Neural progenitor cell (in vitro differentiated cells): ENCODE measurements around the gene TMEM119. TPM values are rescaled to one million over a fixed set of nuclear protein-coding genes. Genes with fewer than 3 reads are reported as not detected.

Source experiments
- DNase-seq: peaks from one replicate; pipeline ENCODE4 v3.0.0-alpha.2; 2016; ENCODE audit warnings: low spot score
- H2AFZ ChIP-seq: fragments of 200-600 bp; sonication (generic); replicated peaks from 2 replicates; pipeline ENCODE4 v1.6.1; 2016; ENCODE audit warnings: antibody characterized with exemption
- H3F3A ChIP-seq: fragments of 200-600 bp; sonication (generic); 2 replicates; pipeline ENCODE4 v1.6.1; 2016; ENCODE audit warnings: antibody characterized with exemption, low read depth
- H3K27ac ChIP-seq: fragments of 200-600 bp; sonication (generic); 2 replicates; pipeline ENCODE4 v1.5.1; 2016; ENCODE audit warnings: mild to moderate bottlenecking
- H3K27me3 ChIP-seq: fragments of 200-600 bp; sonication (generic); 2 replicates; pipeline ENCODE4 v1.6.1; 2016; ENCODE audit warnings: mild to moderate bottlenecking, moderate library complexity
- H3K36me3 ChIP-seq: fragments of 200-600 bp; sonication (generic); 2 replicates; pipeline ENCODE4 v1.5.1; 2016
- H3K4me1 ChIP-seq: fragments of 200-600 bp; sonication (generic); 2 replicates; pipeline ENCODE4 v1.6.1; 2016; ENCODE audit warnings: mixed run types
- H3K4me2 ChIP-seq: fragments of 200-600 bp; sonication (generic); 2 replicates; pipeline ENCODE4 v1.6.1; 2016
- H3K4me3 ChIP-seq: fragments of 200-600 bp; sonication (generic); 2 replicates; pipeline ENCODE4 v1.5.1; 2016
- H3K79me2 ChIP-seq: fragments of 200-600 bp; sonication (generic); 2 replicates; pipeline ENCODE4 v1.6.1; 2016; ENCODE audit warnings: low read depth
- H3K9ac ChIP-seq: fragments of 200-600 bp; sonication (generic); 2 replicates; pipeline ENCODE4 v1.6.1; 2016
- H3K9me3 ChIP-seq: fragments of 200-600 bp; sonication (generic); 2 replicates; pipeline ENCODE4 v1.5.1; 2016; ENCODE audit warnings: low read depth
- H4K20me1 ChIP-seq: fragments of 200-600 bp; sonication (generic); 2 replicates; pipeline ENCODE4 v1.6.1; 2016; ENCODE audit warnings: low read depth
- H3K27ac Mint-ChIP-seq: 3 replicates; pipeline ENCODE4 v1.8.0; 2021; ENCODE audit warnings: mixed read lengths
- H3K27me3 Mint-ChIP-seq: 2 replicates; pipeline ENCODE4 v1.8.0; 2022; ENCODE audit warnings: low read depth, mild to moderate bottlenecking, inconsistent platforms, moderate library complexity, mixed read lengths; ENCODE audit not compliant: insufficient read depth
- H3K36me3 Mint-ChIP-seq: 3 replicates; pipeline ENCODE4 v1.8.0; 2021; ENCODE audit warnings: mixed read lengths
- H3K4me1 Mint-ChIP-seq: 3 replicates; pipeline ENCODE4 v1.8.0; 2021; ENCODE audit warnings: mixed read lengths
- H3K4me3 Mint-ChIP-seq: 3 replicates; pipeline ENCODE4 v1.8.0; 2021; ENCODE audit warnings: mild to moderate bottlenecking, moderate library complexity, mixed read lengths
- H3K9me3 Mint-ChIP-seq: 3 replicates; pipeline ENCODE4 v1.8.0; 2020; ENCODE audit warnings: mixed read lengths
- EZH2 ChIP-seq: fragments of 200-600 bp; sonication (generic); IDR thresholded peaks from 2 replicates; pipeline ENCODE4 v1.6.1; 2017; ENCODE audit warnings: antibody characterized with exemption, mild to moderate bottlenecking, moderate library complexity
- EZH2phosphoT487 ChIP-seq: fragments of 200-600 bp; sonication (generic); IDR thresholded peaks from 2 replicates; pipeline ENCODE4 v1.6.1; 2017; ENCODE audit warnings: antibody characterized with exemption
- total RNA-seq: library from RNA; depleted of rRNA; stranded (reverse); fragments of >200 nt; gene quantifications from 2 replicates; pipeline ENCODE4 v1.2.3, GENCODE V29; 2015; ENCODE audit warnings: low replicate concordance
- TF ChIP-seq, protein P1 (sequence below): fragments of 200-600 bp; sonication (generic); IDR thresholded peaks from 2 replicates; pipeline ENCODE4 v1.5.1; 2017; ENCODE audit warnings: antibody characterized with exemption, mild to moderate bottlenecking

TMEM119 gene
- total RNA-seq, 1 donor from 2014 or later: 0.97 TPM

DNA sequence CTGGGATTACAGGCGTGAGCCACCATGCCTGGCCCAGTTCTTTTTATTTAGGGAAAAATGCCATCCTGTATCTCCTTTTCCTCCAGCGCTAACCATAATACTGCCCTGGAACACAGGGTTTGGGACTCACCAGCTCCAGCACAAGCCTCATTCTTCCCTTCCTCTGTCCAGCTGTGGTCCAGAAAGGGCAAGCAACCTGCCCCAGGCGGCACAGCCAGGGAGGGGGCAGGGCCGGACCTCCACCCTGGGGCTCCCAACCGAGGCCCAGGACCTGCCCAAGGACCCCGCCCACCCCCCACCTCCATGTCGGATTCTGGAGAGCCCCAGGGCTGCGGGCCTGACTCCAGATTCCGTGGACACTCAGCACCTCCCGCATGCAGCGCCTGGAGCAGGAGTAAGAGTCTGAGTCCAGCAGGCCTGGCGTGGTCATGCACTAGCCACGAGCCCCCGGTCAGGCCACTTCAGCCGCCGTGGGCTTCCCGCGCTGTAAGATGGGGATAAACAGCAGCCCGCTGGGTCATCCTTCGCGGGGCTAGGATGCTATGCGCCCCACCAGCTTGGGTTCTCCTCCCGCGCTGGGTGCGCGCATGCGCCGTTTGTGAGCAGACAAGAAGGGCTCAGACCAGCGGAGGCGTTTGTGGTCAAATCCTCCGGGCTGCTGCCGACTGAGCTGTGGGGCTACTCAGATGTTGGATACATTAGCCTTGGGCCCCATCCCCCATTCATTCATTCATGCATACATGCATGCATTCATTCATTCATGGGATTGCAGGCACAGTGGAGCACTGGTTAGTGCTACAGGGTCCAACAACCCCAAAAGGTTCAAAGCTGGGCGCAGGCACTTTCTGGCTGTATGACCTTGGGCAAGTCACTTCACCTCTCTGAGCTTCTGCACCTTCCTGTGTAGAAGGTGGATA lies 16.3 kb downstream of the TMEM119 start:
- Histone ChIP-seq H3K79me2 (no peaks in the 10 kb centered on the region), H3K4me1 (peaks cover 12% of the 10 kb centered on the region), H3F3A (no peaks in the 10 kb centered on the region), H3K4me3 (no peak overlapping the region), H3K27ac (no peak overlapping the region), H3K36me3 (no peaks in the 10 kb centered on the region), H3K27me3 (no peaks in the 10 kb centered on the region), H2AFZ (no peak overlapping the region), H3K9me3 (no peaks in the 10 kb centered on the region), H3K4me2 (no peak overlapping the region), H3K9ac (no peak overlapping the region), H4K20me1 (no peaks in the 10 kb centered on the region)
- H3K27me3 Mint-ChIP-seq: peaks cover 19% of the 10 kb centered on the region
- no peak for TF ChIP-seq EZH2
- no peak overlapping the region for H3K27ac Mint-ChIP-seq
- H3K36me3 Mint-ChIP-seq: peaks cover 3% of the 10 kb centered on the region
- no peak for DNase-seq
- H3K4me3 Mint-ChIP-seq: no peak overlapping the region
- H3K4me1 Mint-ChIP-seq: peaks cover 13% of the 10 kb centered on the region
- H3K9me3 Mint-ChIP-seq: peaks cover 13% of the 10 kb centered on the region

DNA sequence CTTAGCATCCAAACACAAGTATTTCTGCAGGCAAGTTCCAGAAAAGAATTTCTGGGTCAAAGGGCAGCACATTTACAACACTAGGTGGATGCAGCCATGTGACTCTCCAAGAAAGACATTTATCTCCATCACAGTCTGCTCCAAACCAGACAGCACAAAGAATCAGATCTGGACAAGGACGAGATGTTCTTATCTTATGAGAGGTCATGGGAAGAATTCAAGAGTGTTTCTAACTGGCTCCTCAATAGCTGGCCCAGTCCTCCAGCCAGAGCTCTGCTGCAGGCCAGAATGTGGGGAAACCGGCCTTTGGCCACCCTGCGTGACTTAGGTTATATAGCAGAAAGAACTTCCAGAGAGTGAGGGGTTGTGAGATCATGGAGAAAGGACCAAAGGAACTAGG lies 17.4 kb downstream of the TMEM119 start:
- Histone ChIP-seq H2AFZ (no peak overlapping the region), H3F3A (no peaks in the 10 kb centered on the region)
- peak overlapping the region; percentile 19 for H3K27ac Mint-ChIP-seq

DNA sequence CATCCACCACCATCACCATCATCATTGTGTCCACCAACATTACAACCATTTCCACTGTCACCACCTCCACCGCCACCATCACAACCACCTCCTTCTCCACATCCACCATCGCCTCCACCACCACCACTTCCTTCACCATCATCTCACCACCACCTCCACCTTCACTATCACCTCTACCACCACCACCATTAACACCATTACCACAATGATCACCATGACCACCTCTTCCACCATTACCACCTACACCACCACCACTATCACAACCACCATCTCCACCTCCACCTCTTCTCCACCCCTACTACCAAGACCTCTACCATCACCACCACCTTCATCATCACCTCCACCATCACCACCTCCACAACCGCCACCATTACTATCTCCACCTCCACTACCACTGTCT lies 19.1 kb downstream of the TMEM119 start:
- no peak for DNase-seq
- Histone ChIP-seq H3F3A (no peaks in the 10 kb centered on the region), H3K4me3 (no peak overlapping the region), H4K20me1 (no peaks in the 10 kb centered on the region), H3K4me1 (peaks cover 7% of the 10 kb centered on the region), H3K36me3 (no peaks in the 10 kb centered on the region), H3K9me3 (no peaks in the 10 kb centered on the region), H3K79me2 (no peaks in the 10 kb centered on the region), H3K27ac (no peak overlapping the region), H3K4me2 (no peak overlapping the region), H3K9ac (no peak overlapping the region), H2AFZ (no peak overlapping the region), H3K27me3 (no peaks in the 10 kb centered on the region)
- H3K4me1 Mint-ChIP-seq: peaks cover 13% of the 10 kb centered on the region
- TF ChIP-seq, protein P1, sequence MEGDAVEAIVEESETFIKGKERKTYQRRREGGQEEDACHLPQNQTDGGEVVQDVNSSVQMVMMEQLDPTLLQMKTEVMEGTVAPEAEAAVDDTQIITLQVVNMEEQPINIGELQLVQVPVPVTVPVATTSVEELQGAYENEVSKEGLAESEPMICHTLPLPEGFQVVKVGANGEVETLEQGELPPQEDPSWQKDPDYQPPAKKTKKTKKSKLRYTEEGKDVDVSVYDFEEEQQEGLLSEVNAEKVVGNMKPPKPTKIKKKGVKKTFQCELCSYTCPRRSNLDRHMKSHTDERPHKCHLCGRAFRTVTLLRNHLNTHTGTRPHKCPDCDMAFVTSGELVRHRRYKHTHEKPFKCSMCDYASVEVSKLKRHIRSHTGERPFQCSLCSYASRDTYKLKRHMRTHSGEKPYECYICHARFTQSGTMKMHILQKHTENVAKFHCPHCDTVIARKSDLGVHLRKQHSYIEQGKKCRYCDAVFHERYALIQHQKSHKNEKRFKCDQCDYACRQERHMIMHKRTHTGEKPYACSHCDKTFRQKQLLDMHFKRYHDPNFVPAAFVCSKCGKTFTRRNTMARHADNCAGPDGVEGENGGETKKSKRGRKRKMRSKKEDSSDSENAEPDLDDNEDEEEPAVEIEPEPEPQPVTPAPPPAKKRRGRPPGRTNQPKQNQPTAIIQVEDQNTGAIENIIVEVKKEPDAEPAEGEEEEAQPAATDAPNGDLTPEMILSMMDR: no peak
- TF ChIP-seq EZH2 (no peak), EZH2phosphoT487 (no peak)
- H3K27me3 Mint-ChIP-seq: peaks cover 17% of the 10 kb centered on the region
- peaks cover 3% of the 10 kb centered on the region for H3K36me3 Mint-ChIP-seq
- peak overlapping the region; percentile 60 for H3K4me3 Mint-ChIP-seq
- H3K9me3 Mint-ChIP-seq: peaks cover 13% of the 10 kb centered on the region
- H3K27ac Mint-ChIP-seq: peak overlapping the region; percentile 70

More for the DNA sequence above, 17.4 kb downstream of the TMEM119 start:
- Mint-ChIP-seq H3K4me1 (peaks cover 13% of the 10 kb centered on the region), H3K4me3 (no peak overlapping the region), H3K9me3 (peaks cover 13% of the 10 kb centered on the region), H3K36me3 (peaks cover 3% of the 10 kb centered on the region), H3K27me3 (peaks cover 19% of the 10 kb centered on the region)
- Histone ChIP-seq H3K79me2 (no peaks in the 10 kb centered on the region), H3K4me1 (peaks cover 12% of the 10 kb centered on the region), H3K36me3 (no peaks in the 10 kb centered on the region), H4K20me1 (no peaks in the 10 kb centered on the region), H3K9ac (no peak overlapping the region), H3K4me2 (no peak overlapping the region), H3K9me3 (no peaks in the 10 kb centered on the region), H3K27me3 (no peaks in the 10 kb centered on the region), H3K4me3 (no peak overlapping the region), H3K27ac (no peak overlapping the region)
- TF ChIP-seq EZH2: no peak
- no peak for TF ChIP-seq EZH2phosphoT487
- TF ChIP-seq, protein P1: no peak
- DNase-seq: no peak

DNA sequence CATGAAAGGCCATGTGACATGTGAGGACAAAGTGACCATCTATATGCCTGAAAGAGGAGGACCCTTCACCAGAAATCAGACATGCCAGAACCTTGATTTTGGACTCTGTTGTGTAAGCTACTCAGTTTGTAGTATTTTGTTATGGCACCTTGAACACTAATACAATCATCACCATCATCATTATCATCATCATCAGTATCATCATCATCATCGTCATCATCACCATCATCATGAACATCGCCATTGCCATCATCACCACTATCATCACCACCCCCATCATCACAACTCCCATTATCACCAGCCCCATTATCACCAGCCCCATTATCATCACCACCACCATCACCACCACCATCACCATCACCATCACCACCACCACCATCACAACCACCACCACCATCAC lies 19.6 kb downstream of the TMEM119 start:
- Histone ChIP-seq H3K79me2 (no peaks in the 10 kb centered on the region), H3K9me3 (no peaks in the 10 kb centered on the region), H4K20me1 (no peaks in the 10 kb centered on the region), H3K4me2 (no peak overlapping the region), H3K9ac (no peak overlapping the region), H3K27me3 (no peaks in the 10 kb centered on the region), H3K4me1 (peaks cover 1% of the 10 kb centered on the region), H3K4me3 (no peak overlapping the region), H3F3A (no peaks in the 10 kb centered on the region), H3K27ac (no peak overlapping the region), H2AFZ (no peak overlapping the region), H3K36me3 (no peaks in the 10 kb centered on the region)
- peaks cover 17% of the 10 kb centered on the region for H3K27me3 Mint-ChIP-seq
- DNase-seq: no peak
- no peak overlapping the region for H3K27ac Mint-ChIP-seq
- peak overlapping the region; percentile 60 for H3K4me3 Mint-ChIP-seq
- peaks cover 3% of the 10 kb centered on the region for H3K36me3 Mint-ChIP-seq
- peaks cover 13% of the 10 kb centered on the region for H3K9me3 Mint-ChIP-seq
- no peak for TF ChIP-seq EZH2phosphoT487
- TF ChIP-seq, protein P1: no peak
- no peak for TF ChIP-seq EZH2
- peaks cover 9% of the 10 kb centered on the region for H3K4me1 Mint-ChIP-seq
